Measurements from ENCODE around the gene EFNA3. TPM values are rescaled to one million over a fixed set of nuclear protein-coding genes. Genes with fewer than 3 reads are reported as not detected.

Gene EFNA3
- total RNA-seq, 2 experiments from 2014 or later, result 0.22 to 0.47 TPM

DNA sequence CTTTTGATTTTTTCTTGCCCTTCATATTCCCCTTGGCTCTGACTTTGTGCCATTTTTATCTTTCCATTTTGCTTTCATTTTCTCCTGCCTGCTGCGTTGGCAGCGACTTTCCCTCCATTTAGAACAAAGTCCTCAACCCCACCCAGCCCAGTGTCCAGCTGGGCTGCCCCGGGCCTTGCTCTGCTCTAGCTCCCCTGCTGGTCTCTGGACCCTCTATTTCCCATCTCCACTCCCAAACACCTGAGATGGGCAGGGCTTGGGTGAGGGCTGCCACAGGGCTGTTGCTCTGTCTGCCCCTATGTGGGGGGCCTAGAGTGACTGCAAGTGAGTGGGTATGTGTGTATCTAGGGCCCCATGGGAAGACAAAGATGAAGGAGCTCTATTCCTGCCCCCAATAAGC is 34.8 kb upstream of the EFNA3 start:
- Mint-ChIP-seq H3K9me3 (no peaks in the 10 kb centered on the region), H3K36me3 (ENCODE audit: low read depth) (no peaks in the 10 kb centered on the region), H3K27ac (no peak overlapping the region), H3K4me3 (no peak overlapping the region), H3K27me3 (no peaks in the 10 kb centered on the region), H3K4me1 (ENCODE audit: low read depth) (peaks cover 9% of the 10 kb centered on the region)
- POLR2A ChIA-PET, result interaction anchor here (0.6 to 1.2 kb wide), 3 partner anchors 21 to 545 kb away, joined by 3 read pairs; no protein-coding TSS in a partner anchor
- no peak overlapping the region for H3K4me3 ChIP-seq (ENCODE audit: low read length)
- TF ChIP-seq, protein P1, sequence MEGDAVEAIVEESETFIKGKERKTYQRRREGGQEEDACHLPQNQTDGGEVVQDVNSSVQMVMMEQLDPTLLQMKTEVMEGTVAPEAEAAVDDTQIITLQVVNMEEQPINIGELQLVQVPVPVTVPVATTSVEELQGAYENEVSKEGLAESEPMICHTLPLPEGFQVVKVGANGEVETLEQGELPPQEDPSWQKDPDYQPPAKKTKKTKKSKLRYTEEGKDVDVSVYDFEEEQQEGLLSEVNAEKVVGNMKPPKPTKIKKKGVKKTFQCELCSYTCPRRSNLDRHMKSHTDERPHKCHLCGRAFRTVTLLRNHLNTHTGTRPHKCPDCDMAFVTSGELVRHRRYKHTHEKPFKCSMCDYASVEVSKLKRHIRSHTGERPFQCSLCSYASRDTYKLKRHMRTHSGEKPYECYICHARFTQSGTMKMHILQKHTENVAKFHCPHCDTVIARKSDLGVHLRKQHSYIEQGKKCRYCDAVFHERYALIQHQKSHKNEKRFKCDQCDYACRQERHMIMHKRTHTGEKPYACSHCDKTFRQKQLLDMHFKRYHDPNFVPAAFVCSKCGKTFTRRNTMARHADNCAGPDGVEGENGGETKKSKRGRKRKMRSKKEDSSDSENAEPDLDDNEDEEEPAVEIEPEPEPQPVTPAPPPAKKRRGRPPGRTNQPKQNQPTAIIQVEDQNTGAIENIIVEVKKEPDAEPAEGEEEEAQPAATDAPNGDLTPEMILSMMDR (IDR thresholded peaks at IDR 0.05), result no peak
- H3K9me3 ChIP-seq (ENCODE audit: control insufficient read depth in 1 of 2, insufficient read depth in 1 of 2, low read length in 2 of 2), result no peaks in the 10 kb centered on the region
- no peak overlapping the region for H3K27ac ChIP-seq (ENCODE audit: low read depth in 1 of 2, low read length in 2 of 2)
- no peak for ATAC-seq (ENCODE audit: poor library complexity)
- peaks cover 4% of the 10 kb centered on the region for H3K4me1 ChIP-seq (ENCODE audit: insufficient read depth, low read length)
- CTCF ChIA-PET, result interaction anchor here (0.7 to 3.5 kb wide), 7 partner anchors 17 to 124 kb away, joined by 3 to 38 read pairs (median 7); partner anchors contain the start of genes EFNA4 and FLAD1
- no peaks in the 10 kb centered on the region for H3K36me3 ChIP-seq (ENCODE audit: insufficient read depth, low read length)
- no peaks in the 10 kb centered on the region for H3K27me3 ChIP-seq (ENCODE audit: control insufficient read depth in 1 of 2, insufficient read depth in 2 of 2, low read length in 2 of 2)
- intact Hi-C loops (cut with DNase I, micrococcal nuclease), result no loop called here
- no peak for DNase-seq

DNA sequence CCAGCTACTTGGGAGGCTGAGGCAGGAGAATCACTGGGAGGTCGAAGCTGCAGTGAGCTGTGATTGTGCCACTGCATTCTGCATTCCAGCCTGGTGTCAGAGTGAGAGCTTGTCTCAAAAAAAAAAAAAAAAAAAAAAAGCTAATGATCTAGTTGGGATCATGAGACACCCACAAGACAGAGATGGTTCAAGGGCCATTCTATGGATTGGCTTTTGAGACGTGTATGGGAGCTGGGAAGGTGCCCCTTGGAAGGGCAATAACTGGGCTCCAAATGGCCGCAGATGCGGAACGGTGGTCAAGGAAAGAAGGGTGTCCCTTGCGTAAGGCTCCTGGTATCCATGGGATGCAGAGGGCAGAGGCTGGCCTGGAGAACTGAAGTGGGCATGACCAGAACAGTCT is 34.3 kb upstream of the EFNA3 start:
- Histone ChIP-seq H3K4me1 (ENCODE audit: insufficient read depth, low read length) (peaks cover 4% of the 10 kb centered on the region), H3K9me3 (ENCODE audit: control insufficient read depth in 1 of 2, insufficient read depth in 1 of 2, low read length in 2 of 2) (no peaks in the 10 kb centered on the region), H3K4me3 (ENCODE audit: low read length) (no peak overlapping the region), H3K27me3 (ENCODE audit: control insufficient read depth in 1 of 2, insufficient read depth in 2 of 2, low read length in 2 of 2) (no peaks in the 10 kb centered on the region), H3K27ac (ENCODE audit: low read depth in 1 of 2, low read length in 2 of 2) (no peak overlapping the region), H3K36me3 (ENCODE audit: insufficient read depth, low read length) (no peaks in the 10 kb centered on the region)
- Mint-ChIP-seq H3K27me3 (no peaks in the 10 kb centered on the region), H3K9me3 (no peaks in the 10 kb centered on the region), H3K36me3 (ENCODE audit: low read depth) (no peaks in the 10 kb centered on the region), H3K27ac (no peak overlapping the region), H3K4me1 (ENCODE audit: low read depth) (peaks cover 9% of the 10 kb centered on the region), H3K4me3 (no peak overlapping the region)
- no peak for DNase-seq
- no peak for ATAC-seq (ENCODE audit: poor library complexity)
- ChIA-PET POLR2A (interaction anchor here (0.6 to 1.2 kb wide), 2 partner anchors 20 to 89 kb away, joined by 3 read pairs; no protein-coding TSS in a partner anchor), CTCF (interaction anchor here (0.7 to 3.5 kb wide), 11 partner anchors 10 to 375 kb away, joined by 3 to 38 read pairs (median 4); partner anchors contain the start of genes EFNA4 and FLAD1)
- TF ChIP-seq, protein P1 (IDR thresholded peaks at IDR 0.05), result no peak
- intact Hi-C loops (cut with DNase I, micrococcal nuclease), result no loop called here

DNA sequence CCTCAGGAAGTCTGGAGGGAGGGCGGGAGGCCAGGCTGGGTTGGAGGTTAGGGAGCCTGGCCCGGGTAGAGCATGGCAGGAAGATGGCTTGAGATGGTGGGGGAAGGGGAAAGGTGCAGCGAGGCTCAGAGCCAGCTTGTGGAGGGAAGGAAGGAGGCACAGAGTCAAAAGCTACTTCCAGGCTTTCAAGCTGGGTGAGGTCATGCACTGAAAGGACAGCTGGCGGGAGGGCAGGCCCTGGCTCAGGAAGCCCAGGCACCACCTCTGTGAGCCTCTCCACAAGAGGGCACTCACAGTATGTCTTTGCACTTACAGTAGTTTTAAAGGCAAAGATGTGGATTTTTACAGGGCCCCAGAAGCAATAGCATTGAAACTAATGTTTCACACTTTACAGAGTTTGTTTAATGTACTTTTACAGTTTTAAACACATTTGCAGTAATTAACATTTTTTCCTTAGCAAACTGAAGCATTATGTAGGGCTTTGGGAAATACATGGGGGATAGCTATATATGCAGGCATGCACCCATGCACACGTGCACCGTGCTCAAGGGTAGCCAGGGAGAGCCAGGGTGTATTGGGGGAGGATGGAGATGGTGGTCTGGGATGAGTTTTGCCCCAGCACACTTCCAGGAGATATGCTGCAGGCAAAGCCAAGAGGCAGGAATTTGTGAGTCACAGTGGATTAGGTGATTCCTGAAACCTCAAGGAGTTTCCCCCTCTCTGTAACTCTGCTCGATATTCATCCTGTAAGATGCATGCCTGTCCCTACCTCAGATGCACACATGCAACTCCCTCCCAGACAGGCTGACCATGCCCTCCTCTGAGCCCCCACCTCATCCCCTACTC is 33.6 kb upstream of the EFNA3 start:
- Mint-ChIP-seq H3K36me3 (ENCODE audit: low read depth) (no peaks in the 10 kb centered on the region), H3K9me3 (no peaks in the 10 kb centered on the region), H3K4me3 (no peak overlapping the region), H3K4me1 (ENCODE audit: low read depth) (peaks cover 9% of the 10 kb centered on the region), H3K27me3 (no peaks in the 10 kb centered on the region), H3K27ac (no peak overlapping the region)
- H3K27me3 ChIP-seq (ENCODE audit: control insufficient read depth in 1 of 2, insufficient read depth in 2 of 2, low read length in 2 of 2), result no peaks in the 10 kb centered on the region
- H3K27ac ChIP-seq (ENCODE audit: low read depth in 1 of 2, low read length in 2 of 2), result no peak overlapping the region
- no peaks in the 10 kb centered on the region for H3K36me3 ChIP-seq (ENCODE audit: insufficient read depth, low read length)
- intact Hi-C loops (cut with DNase I, micrococcal nuclease), result loop anchor here (1.0 to 5.0 kb wide), 3 partner anchors 16 to 122 kb away; no protein-coding TSS in a partner anchor
- H3K9me3 ChIP-seq (ENCODE audit: control insufficient read depth in 1 of 2, insufficient read depth in 1 of 2, low read length in 2 of 2), result no peaks in the 10 kb centered on the region
- TF ChIP-seq, protein P1 (IDR thresholded peaks at IDR 0.05), result peak; percentile 72
- CTCF ChIA-PET, result interaction anchor here (0.7 to 3.5 kb wide), 11 partner anchors 9 to 375 kb away, joined by 3 to 38 read pairs (median 3); partner anchors contain the start of genes EFNA4 and FLAD1
- POLR2A ChIA-PET, result interaction anchor here (1.2 kb wide), 1 partner anchor 90 kb away, joined by 3 read pairs; no protein-coding TSS in a partner anchor
- peak; percentile 42 to 85 (median 52) for DNase-seq
- peaks cover 7% of the 10 kb centered on the region for H3K4me1 ChIP-seq (ENCODE audit: insufficient read depth, low read length)
- H3K4me3 ChIP-seq (ENCODE audit: low read length), result no peak overlapping the region
- ATAC-seq (ENCODE audit: poor library complexity), result peak; percentile 93

Data from CD4-positive, alpha-beta T cell (primary cell).